GM10847 (cell line): Measurements from ENCODE around the gene CTNNBIP1.

ENCODE experiments used
- POLR2A ChIP-seq: IDR thresholded peaks from 2 replicates; pipeline ENCODE4 v1.6.1; 2011; ENCODE audit not compliant: insufficient read length; ENCODE audit errors: extremely low read depth

Gene CTNNBIP1

DNA sequence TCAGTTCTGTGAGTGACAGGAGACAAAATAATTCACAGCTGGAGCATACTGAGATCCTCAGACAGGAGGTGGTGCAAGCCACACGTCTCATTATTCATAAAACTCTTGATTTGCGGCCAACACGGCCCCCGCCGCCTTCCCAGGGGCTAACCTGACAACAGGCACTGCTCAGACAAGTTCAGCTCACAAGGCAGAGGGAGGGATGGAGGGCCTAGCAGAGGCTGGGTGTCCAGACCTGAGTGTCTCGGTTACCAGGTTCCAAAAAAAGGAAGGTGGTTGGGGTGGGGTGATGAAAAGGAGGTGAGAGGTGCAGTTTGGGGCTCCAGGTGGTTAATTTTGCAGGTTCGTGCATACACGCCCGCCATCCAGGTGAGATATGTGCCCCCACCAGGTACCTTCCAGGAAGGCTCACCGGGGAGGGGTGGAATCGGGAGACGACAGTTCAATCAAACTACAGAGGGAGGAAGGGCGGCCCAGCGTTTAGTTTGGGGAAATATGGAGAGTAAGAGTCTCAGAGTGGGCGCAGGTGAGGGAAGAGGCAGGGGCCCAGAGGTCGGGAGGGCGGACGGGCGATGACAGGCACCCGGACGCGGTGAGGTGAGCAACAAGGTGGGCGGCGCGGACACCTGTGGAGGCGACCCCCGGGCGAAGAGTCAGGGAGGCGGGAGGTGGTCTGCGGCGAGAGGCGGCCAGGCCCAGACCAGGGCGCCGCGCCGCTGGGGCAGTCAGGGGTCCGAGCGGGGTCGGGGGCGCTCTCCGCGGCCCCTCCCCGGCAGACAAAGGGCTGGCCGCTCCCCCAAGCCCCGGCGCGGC lies 629 bp downstream of the CTNNBIP1 start:
- no peak for TF ChIP-seq POLR2A

DNA sequence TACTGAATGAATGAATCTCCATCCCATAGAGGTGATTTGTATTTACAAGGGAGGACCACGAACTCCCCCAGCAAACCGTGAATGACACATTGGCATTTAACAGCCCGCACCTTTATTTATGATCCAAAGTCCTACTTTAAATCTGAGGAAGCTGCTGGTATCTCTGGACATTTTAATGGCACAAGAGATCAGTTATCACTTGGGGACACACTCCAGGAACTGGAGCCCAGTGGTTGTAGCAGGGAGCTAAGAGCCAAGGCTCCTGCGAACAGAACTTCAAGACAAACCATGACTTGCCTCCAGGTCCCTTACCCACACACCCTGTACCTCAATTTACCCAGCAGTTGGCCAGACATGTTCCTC lies 1.2 kb downstream of the CTNNBIP1 start:
- TF ChIP-seq POLR2A: no peak

DNA sequence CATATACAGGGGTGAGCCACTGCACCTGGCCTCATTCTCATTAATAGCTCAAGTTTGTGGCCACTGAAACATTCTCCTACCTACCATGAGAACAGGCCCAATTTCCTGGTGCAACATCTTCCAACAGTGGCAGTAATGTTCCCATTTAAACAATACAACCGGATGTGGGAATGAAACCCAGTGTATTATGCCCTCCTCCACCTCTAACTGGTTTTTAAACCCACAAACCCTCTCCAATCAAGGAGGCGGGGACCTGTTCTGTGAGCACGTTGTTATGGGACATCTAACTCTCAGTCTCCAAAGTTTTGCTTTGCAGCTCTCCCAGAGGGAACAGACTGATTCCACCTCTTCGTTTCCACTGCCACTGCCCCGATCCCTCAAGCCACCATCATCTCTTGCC lies 2.6 kb downstream of the CTNNBIP1 start:
- no peak for TF ChIP-seq POLR2A

DNA sequence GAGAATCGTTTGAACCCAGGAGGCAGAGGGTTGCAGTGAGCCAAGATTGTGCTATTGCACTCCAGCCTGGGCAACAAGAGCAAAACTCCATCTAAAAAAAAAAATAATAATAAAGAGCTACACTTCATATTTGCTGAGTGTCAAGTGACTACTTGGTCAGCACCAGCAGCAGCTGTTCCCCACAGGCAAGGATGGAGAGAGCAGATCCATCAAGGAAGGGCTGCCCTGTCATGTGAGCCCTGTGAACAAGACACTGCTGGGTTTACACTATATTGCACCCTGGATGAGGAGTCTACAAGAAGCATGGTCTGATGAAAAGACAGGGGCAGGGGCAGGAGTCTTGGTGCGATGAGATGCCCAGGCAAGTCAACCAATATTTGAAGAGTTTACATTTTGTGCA lies 3.6 kb downstream of the CTNNBIP1 start:
- no peak for TF ChIP-seq POLR2A

DNA sequence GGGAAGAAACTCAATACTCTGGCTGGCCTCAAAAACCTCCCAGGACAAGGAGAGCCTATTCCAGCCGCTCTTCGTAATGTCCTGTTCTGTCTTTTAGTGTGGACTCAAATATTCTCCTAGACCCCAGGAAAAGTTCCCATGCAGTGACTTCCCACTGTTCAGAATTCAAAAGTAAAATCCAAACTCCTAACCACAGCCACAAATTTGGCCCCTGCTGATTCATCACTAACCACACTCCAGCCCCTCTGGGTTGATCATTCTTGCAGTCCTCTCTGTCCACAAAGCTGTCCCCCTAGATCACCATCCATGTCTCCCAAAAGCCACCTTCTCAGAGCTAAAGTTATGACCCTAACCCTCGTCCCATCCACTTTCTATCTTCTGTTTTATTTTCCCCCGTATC lies 5.1 kb downstream of the CTNNBIP1 start:
- TF ChIP-seq POLR2A: no peak

DNA sequence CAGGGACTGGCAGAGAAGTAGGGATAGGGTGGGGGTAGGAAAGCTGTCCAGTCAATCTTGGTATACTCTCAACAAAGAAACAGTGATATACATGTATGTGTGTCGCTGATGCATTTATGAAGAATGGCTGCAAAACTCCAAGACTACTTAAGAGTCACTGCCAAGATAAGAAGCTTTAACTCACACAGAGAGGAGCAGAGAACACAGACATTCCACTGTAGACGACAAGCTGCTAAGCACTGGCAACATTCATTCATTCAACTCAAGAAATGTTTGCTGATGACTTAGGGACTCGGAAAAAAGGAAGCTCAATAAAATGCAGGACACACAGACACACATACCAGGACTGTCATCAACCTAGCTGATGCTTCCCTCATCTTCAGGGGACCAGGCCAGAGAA lies 5.5 kb downstream of the CTNNBIP1 start:
- TF ChIP-seq POLR2A: no peak

DNA sequence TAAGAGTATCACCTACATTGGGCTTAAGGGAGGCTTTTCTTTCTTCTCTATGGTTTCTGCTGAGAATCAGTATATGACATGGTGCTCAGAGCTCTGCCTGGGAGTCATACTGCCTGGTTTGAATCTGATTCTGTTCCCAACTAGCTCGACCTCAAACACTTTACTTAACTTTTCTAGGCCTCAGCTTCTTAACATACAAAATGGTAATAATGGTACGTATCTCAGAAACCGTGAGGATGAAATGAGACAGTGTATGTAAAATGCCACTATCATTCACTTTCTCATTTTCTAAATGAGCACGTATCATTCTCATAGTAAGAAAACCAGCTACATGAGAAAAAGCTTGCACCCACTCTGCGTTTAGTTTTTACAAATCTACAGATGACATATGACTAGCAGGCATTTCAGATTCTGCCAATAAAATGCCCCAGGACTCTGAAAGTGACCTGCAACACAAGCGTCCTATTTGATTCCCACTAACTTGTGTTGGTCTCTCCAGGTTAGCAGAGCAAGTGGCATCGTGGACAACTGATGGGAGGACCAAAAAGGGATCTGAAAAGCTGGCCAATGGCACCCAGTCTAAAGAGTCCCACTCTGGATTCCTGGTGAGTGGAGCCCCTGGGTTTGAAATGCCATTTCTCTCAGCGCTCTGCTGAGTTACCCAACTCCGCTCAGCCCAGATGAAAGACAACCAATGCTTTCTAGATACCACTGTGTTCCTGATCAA lies 6.1 kb downstream of the CTNNBIP1 start:
- no peak for TF ChIP-seq POLR2A

DNA sequence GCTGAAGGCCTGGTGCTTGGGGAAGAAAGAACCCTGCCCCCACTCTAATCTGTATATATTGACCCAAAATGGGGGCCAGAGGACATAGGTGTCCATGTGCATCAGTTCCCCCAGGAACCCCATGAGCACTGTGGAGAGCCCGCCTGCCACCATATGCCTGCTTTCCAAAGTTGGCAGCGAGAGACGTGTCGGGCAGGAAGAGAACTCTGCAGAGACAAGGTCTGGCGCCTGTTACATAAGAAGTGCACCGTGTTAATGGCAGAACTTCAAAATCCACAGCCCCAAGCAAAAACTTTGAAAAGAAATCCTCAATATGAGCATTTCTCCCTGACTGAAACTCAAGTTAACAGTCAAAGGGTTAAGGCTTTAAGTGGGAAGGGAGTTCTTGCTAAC lies 8.0 kb downstream of the CTNNBIP1 start:
- TF ChIP-seq POLR2A: no peak

DNA sequence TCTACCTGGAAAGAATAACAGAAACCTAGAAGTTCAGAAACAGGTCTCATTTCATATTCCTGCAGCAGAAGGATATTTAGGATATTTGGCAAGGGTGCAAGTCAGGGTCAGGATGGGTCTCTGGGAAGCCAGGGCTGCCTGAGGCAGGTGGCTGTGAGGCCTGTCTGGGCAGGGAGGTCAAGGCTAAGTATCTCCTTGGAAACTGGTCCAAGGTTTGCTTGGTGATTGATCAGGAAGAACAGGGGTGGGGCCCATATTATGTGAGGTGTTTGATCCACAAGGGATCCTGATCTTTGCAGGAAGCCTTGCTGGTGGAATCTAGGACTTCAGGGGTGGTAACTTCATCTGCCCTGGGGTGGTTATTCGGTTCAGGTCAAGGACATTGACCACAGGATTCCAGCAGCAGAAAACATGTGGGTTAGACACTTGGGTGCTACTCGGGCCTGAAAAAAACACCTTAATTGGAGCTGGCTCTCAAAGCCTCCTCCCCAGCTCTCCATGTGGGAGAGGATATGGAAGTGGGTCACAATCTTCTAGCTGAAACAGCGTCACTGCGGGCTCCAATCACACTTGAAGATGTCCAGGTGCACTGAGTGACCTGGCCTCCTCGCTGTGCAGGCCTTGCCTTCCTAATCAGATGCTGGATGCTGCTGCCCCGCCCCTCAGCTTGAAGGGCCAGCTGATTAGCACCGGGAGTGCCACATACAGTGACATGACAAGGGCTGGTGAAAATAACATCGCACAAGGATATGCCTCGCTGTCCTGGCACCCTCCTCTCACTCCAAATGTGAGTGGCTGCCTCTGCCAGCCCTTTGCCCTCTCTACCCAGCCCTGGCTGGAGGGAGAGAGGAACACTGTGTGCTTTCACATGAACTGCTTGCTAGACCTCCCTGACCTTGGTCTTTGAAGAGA lies 8.7 kb downstream of the CTNNBIP1 start:
- no peak for TF ChIP-seq POLR2A

DNA sequence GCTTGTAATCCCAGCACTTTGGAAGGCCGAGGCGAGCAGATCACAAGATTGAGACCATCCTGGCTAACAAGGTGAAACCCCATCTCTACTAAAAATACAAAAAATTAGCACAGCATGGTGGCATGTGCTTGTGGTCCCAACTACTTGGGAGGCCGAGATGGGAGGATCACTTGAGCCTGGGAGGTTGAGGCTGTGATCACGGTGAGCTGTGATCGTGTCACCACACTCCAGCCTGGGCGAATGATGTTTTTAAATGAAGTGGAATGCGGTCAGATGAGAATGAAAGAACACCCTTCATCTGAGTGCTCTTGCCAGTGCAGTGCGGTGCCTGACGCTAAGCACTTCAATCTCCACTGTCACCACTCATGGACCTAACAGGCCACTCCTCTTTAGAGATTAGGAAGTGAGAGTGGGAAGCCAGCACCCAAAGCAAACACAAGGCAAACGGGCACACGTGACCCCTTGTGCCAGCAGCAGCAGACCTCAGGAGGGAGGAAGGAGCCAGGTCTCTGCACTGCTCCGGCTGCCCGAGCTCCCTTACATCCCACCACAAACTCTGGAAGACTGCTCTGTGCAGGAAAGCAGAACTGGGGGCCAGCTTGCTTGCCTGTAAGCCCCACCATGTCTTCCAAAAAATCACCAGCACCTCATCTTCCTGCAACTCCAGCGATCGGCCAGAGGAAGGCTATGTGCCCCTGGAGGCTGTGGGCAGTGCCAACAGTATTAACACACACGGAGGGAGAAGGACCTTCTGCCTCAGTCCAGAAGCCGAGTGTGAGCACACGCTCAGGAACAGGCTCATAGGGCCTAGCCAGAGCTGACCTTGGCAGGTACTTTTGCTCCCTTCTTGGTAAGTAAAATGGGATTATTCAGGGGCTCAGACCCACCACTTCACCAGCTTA lies 9.7 kb downstream of the CTNNBIP1 start:
- no peak for TF ChIP-seq POLR2A

DNA sequence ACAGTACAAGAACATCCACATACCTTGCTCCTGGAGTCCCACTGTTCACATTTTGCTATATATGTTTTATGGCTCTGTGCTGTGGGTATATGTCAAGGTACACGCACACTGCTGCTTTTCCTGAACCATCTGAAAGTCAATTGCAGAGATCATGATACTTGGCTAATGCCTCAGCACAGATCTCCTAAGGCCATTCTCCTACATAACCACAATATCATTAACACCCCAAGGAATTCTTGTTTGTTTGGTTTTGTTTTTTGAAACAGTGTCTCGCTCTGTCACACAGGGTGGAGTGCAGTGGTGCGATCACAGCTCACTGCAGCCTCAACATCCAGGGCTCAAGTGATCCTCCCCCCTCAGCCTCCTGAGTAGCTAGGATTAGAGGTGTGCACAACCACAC lies 16.0 kb downstream of the CTNNBIP1 start:
- no peak for TF ChIP-seq POLR2A

DNA sequence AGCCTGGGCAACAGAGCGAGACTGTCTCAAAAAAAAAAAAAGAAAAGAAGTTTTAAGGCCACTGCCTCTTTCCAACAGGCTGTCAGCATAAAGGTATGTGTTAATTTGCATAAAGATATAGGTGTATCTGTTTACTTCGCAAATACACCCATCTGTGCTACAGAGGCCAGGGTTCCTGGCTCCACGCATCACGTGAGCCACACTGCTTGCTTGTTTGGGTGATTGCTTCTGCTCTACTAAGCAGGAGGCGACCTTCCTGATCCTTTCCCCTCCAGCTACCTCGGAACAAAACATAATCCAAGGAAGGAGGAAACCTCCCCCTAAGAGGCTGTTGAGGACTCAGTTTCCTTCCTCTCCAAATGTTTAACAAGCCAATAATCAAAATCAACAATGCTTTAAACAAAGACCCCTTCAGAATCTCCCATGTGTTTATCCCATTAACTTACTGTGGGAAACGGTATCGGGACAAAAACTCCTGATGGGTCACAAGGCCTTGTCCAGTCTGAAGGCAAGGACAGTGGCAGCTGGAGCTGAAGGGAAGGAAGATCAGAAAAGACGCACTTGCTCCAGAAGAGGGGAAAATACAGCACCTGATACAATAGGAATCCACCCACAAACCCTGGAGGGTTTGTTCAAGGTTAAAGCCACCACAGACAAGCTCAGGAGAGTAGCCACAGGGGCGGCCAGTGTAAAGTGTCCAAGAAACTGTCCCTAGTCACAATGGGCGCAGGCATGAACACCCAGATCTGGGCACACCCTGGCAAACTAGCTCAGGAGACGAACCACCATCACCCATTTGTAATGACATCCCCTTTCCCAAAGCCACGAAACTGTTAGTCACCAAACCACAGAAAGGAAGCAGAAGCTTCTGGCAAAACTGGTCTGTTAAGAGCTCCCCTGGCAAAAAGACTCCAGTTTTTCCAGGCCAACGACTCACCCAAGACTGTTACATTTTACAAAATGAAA lies 17.2 kb downstream of the CTNNBIP1 start:
- no peak for TF ChIP-seq POLR2A

DNA sequence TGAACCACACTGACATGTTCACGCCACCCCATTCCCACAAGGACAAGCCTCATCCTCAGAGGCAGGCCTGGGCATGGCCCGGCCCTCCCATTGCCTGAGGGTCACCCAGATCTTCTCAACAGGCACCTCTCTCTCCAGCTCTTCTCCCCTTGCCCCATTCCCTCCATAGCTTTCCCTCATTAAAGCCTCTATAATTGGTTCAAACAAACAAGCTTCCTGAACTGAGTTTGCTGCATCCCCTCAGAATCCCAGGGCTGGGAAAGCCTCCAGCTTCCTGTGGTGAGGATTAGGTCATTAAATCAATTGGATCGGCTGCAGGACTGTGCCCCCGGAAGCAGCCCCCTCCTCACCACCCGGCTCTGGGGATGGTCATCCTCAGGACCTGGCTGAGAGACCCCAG lies 18.9 kb downstream of the CTNNBIP1 start:
- TF ChIP-seq POLR2A: no peak
